Ecto neural progenitor cell (in vitro differentiated cells): ENCODE data around the gene OR2A2.

Experiments used
- DNase-seq: peaks from one replicate; pipeline ENCODE4 v3.0.0-alpha.2; 2018; ENCODE audit warnings: low spot score

Gene OR2A2

GRCh38 chr7:144142187-144142586 is 32.8 kb downstream of the OR2A2 start:
- DNase-seq, result no peak

DNA sequence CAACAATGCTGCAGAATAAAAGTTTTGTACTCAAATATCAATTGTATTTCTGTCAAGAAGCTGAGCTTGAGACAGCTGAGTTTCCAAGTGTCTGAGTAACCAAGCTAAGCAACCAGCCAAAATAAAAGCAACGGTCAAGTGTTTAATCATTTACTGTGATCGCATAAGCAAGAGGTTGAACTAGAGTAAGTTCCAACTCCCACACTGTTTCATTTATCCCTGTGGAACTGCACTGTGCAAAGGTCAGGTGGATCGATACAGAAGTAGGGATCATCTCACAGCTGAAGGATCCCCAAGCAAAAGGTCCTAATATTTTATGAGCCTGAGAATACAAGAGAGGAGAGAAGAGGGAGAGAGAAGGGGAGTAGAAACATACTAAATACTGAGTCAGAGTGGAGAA is 35.0 kb downstream of the OR2A2 start:
- no peak for DNase-seq

DNA sequence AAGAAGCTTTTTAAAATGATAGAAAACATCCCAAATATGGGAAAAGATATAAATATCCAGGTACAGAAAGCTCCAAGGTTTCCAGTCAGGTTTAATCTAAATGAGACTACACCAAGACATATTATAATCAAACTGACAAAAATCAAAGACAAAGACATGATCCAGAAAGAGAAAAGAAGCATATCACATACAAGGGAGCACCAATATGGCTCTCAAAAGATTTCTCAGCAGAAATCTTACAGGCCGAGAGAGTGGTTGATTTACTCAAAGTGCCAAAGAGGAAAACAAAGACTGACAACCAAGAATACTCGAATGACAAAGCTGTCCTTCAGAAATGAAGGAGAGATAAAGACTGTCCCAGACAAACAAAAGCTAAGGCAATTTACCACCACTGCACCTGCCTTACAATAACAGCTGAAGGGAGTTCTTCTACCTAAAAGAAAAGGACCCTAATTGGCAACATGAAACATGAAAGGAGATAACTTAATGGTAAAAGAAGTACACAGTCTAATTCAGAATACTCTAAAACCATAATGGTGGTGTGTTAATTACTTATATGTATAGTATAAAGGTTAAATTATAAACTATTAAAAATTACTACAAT is 38.9 kb downstream of the OR2A2 start:
- no peak for DNase-seq

DNA sequence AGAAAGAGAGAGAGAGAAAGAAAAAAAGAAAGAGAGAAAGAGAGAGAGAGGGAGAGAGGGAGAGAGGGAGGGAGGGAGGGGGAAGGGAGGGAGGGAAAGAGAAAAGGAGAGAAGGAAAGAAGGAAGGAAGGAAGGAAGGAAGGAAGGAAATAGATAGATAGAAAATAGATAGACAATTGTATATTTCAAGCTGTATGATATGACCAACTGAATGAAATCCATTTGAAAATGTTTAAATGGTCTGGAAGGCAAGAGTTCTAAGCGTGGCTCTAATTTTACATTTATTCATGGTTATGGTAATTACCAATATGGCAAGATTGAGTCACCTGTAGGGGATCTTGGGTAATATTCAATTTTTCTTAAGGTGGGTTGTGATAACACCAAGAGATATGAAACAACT is 49.5 kb downstream of the OR2A2 start:
- no peak for DNase-seq
